Heart left ventricle (tissue), 16 donors: ENCODE results near the gene ICA1. TPM values are rescaled to one million over a fixed set of nuclear protein-coding genes. Genes with fewer than 3 reads are reported as not detected.

Source experiments
- ATAC-seq, 4 donors: fragments of 200-7000 bp; cut with Tn5 transposase; one replicate each; pipeline ENCODE4 v1.9.1; 2020 to 2022; ENCODE audit warnings: moderate library complexity in 4 of 4, mild to moderate bottlenecking in 3 of 4, moderate number of reproducible peaks in 1 of 4
- DNase-seq, 5 donors: peaks; one replicate each; pipeline ENCODE4 v3.0.0-alpha.2; 2020
- H3K27ac ChIP-seq, 12 donors: fragments of 200-600 bp; sonication (generic) in 4 of 12; one replicate each; pipeline versions ENCODE4 v1.5.0 to v1.8.0; 2016 to 2022; ENCODE audit warnings: mild to moderate bottlenecking in 2 of 12
- H3K27me3 ChIP-seq, 9 donors: fragments of 200-600 bp; sonication (generic) in 2 of 9; one replicate each; pipeline versions ENCODE4 v1.5.1 to v1.8.0; 2016 to 2022; ENCODE audit warnings: mild to moderate bottlenecking in 3 of 9
- H3K36me3 ChIP-seq, 9 donors: fragments of 200-600 bp; sonication (generic) in 2 of 9; one replicate each; pipeline versions ENCODE4 v1.5.0 to v1.8.0; 2018 to 2022; ENCODE audit warnings: mild to moderate bottlenecking in 2 of 9
- H3K4me1 ChIP-seq, 12 donors: fragments of 200-600 bp; sonication (generic) in 4 of 12; one replicate each; pipeline versions ENCODE4 v1.5.0 to v1.8.0; 2016 to 2022; ENCODE audit warnings: mild to moderate bottlenecking in 3 of 12
- H3K4me3 ChIP-seq, 12 donors: fragments of 200-600 bp; sonication (generic) in 4 of 12; one replicate each; pipeline versions ENCODE4 v1.5.0 to v1.8.0; 2017 to 2022; ENCODE audit warnings: mild to moderate bottlenecking in 9 of 12, moderate library complexity in 4 of 12
- H3K9me3 ChIP-seq, 12 donors: fragments of 200-600 bp; sonication (generic) in 4 of 12; one replicate each; pipeline versions ENCODE4 v1.5.0 to v1.8.0; 2016 to 2022; ENCODE audit warnings: mild to moderate bottlenecking in 1 of 12
- CTCF ChIP-seq, 12 donors: fragments of 200-600 bp; sonication (generic) in 4 of 12; IDR thresholded peaks; one replicate each; pipeline versions ENCODE4 v1.5.0 to v1.8.0; 2018 to 2022; ENCODE audit warnings: antibody characterized with exemption in 12 of 12, mild to moderate bottlenecking in 5 of 12
- POLR2A ChIP-seq, 2 donors: fragments of 450-650 bp; IDR thresholded peaks; one replicate each; pipeline ENCODE4 v1.6.1; 2017; ENCODE audit warnings: antibody characterized with exemption in 2 of 2, mild to moderate bottlenecking in 2 of 2, moderate library complexity in 2 of 2
- whole genome bisulfite sequencing, 4 donors: extraction: QIAGEN DNeasy Blood & Tissue Kit in 2 of 4; methylation state at CpG; one replicate each; pipeline versions ENCODE4 v1.1.5 to v1.1.7; 2013 to 2018; 5-methylcytosine and 5-hydroxymethylcytosine counted together
- intact Hi-C, 10 donors: fragments of 100-400 bp; cut with DNase I; formaldehyde crosslinking; loops; one replicate each; pipeline versions ENCODE4 v1.11.1 to v1.14.2; 2022
- polyA plus RNA-seq, 2 donors: library from polyadenylated mRNA; stranded (reverse); fragments of 200-250 nt; gene quantifications; one replicate each; pipeline ENCODE4 v1.2.3, GENCODE V29; 2013
- total RNA-seq, 9 donors: library from RNA; depleted of rRNA in 2 of 9; stranded (reverse); fragments of >200 nt in 2 of 9; fragmentation: NEBNext Ultra II Directional in 3 of 9; extraction: Animal tissue kit (Norgen Biotek cat#: 25700) in 3 of 9; gene quantifications; one replicate each; pipeline versions ENCODE4 v1.1.0 to v1.2.4, GENCODE V29; 2016 to 2023
- donor health status: ischemic (EF 13 %, LVEDD 7.1; RV severe dilation, severe dysfunction).
- donor health status: healthy with polysubstance abuse.
- donor health status: DM: no; HTN: yes; CAD: no.
- donor health status: DM: no; HTN: no; CAD: no.
- donor health status: ischemic (EF 25% LVEDD 6.9; RV normal size, moderate dysfunction).
- donor health status: ischemic (EF 25% LVEDD 5.7; RV mildly dilated, moderate dysfunction).
- donor health status: healthy.
- donor health status: DM: yes; HTN: yes; CAD: no.
- donor health status: ischemic (EF 35%, LVEDD 5.7; RV mildly dilated, moderate dysfunction).
- donor health status: nonischemic (EF 11% LVEDD 7.7; RV severe dilation, severe dysfunction).
- donor health status: DM: yes; HTN: yes; CAD: no.
- donor health status: PGD.
- donor health status: ischemic (EF 29% LVEDD 5.4; RV normal size, mild dysfunction).
- donor health status: nonischemic (EF 23%, LVEDD 6.1; RV moderate dilation, normal function).

ICA1 gene
- total and polyA plus RNA-seq, 11 donors = 23.8 to 74.4 (median 54.4) TPM

DNA sequence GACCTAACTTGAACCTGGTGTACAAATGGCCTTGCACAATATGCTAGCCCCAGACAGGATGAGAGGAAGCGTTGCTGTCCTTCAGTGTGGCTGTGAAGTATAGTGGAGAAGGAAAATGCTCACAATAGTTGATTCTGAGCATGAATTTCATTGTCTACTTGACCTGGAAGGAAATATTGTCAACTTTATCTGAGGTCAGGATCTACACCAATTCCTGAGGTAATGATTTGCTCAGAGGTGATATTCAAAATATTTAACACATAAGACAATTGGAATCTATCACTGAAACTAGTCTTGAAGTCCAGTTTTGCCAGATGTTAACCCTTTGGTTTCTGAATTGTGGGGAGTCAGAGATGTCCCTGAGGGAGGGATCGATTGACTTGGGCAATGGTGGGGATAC, 20.9 kb upstream of the ICA1 start:
- H3K27ac ChIP-seq = peak overlapping the region in 8 of 12 donors; percentile 57 to 90 (median 86)
- no peak for ATAC-seq
- intact Hi-C loops = loop anchor here in 2 of 10 donors (10.0 kb wide), 2 partner anchors 48 to 688 kb away; no protein-coding TSS in a partner anchor

GRCh38 chr7:8282162-8282561, 20.2 kb upstream of the ICA1 start:
- intact Hi-C loops = loop anchor here in 2 of 10 donors (10.0 kb wide), 2 partner anchors 47 to 687 kb away; no protein-coding TSS in a partner anchor
- peaks cover 0 to 25% (median 8%) of the 10 kb centered on the region in 12 donors for H3K4me1 ChIP-seq
- peak in 1 of 4 donors; percentile 24 for ATAC-seq
- no peaks in the 10 kb centered on the region for H3K36me3 ChIP-seq
- DNase-seq = peak in 2 of 5 donors; percentile 33 to 37
- no peak overlapping the region for H3K4me3 ChIP-seq
- H3K27me3 ChIP-seq = no peaks in the 10 kb centered on the region
- no peaks in the 10 kb centered on the region for H3K9me3 ChIP-seq
- H3K27ac ChIP-seq = peak overlapping the region in 4 of 12 donors; percentile 80 to 89 (median 86)
- 64 to 79% (median 74%) methylated on average over 3 of the region's 3 CpGs for WGBS, 4 donors
- TF ChIP-seq POLR2A (IDR thresholded peaks at IDR 0.05) (no peak), CTCF (IDR thresholded peaks at IDR 0.05) (no peak)

More for the DNA sequence above, 20.9 kb upstream of the ICA1 start:
- TF ChIP-seq CTCF (IDR thresholded peaks at IDR 0.05) = no peak
- no peak overlapping the region for H3K4me3 ChIP-seq
- no peaks in the 10 kb centered on the region for H3K27me3 ChIP-seq
- 80 to 84% (median 83%) methylated on average over 2 of the region's 2 CpGs for WGBS, 4 donors
- H3K4me1 ChIP-seq = peaks cover 0 to 32% (median 8%) of the 10 kb centered on the region in 12 donors
- no peaks in the 10 kb centered on the region for H3K36me3 ChIP-seq
- no peak for DNase-seq
- H3K9me3 ChIP-seq = no peaks in the 10 kb centered on the region

DNA sequence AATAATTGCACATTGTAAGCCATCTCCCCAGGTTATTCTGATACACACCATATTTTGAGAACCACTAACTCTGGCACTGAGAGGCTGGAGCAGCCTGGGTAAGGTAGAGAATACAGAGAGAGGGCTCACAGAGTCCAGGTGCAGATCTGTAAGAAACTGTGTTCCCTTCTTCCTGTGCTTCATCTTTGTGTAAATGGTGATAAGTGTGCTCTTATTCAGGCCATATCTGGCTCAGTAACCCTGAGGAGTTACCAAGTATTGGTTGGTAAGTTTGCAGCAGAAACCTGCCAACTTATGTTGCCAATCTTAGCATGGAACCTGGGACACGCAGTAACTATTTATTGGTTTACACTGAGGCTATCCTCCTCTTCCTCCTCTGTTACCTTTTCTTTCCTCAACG, 16.2 kb upstream of the ICA1 start:
- TF ChIP-seq POLR2A (IDR thresholded peaks at IDR 0.05) (no peak), CTCF (IDR thresholded peaks at IDR 0.05) (no peak)
- Histone ChIP-seq H3K27me3 (no peaks in the 10 kb centered on the region), H3K36me3 (no peaks in the 10 kb centered on the region), H3K9me3 (no peaks in the 10 kb centered on the region), H3K27ac (no peak overlapping the region), H3K4me1 (peaks cover 0 to 7% (median 0%) of the 10 kb centered on the region in 12 donors), H3K4me3 (no peak overlapping the region)
- 65 to 86% (median 70%) methylated on average over 2 of the region's 2 CpGs for WGBS, 4 donors
- DNase-seq (no peak), ATAC-seq (no peak)
- intact Hi-C loops = no loop called here

GRCh38 chr7:8277394-8277982, 15.5 kb upstream of the ICA1 start:
- Histone ChIP-seq H3K4me3 (no peak overlapping the region), H3K36me3 (no peaks in the 10 kb centered on the region), H3K4me1 (peaks cover 0 to 3% (median 0%) of the 10 kb centered on the region in 12 donors), H3K9me3 (no peaks in the 10 kb centered on the region), H3K27ac (no peak overlapping the region), H3K27me3 (no peaks in the 10 kb centered on the region)
- intact Hi-C loops = no loop called here
- WGBS, 4 donors = 67 to 74% (median 70%) methylated on average over 3 of the region's 3 CpGs
- peak in 6 of 12 donors; percentile 4 to 25 (median 10) for TF ChIP-seq CTCF (IDR thresholded peaks at IDR 0.05)
- TF ChIP-seq POLR2A (IDR thresholded peaks at IDR 0.05) = no peak
- ATAC-seq = no peak
- DNase-seq = no peak
